ENCODE data around the gene RAX2.

The RAX2 gene

DNA sequence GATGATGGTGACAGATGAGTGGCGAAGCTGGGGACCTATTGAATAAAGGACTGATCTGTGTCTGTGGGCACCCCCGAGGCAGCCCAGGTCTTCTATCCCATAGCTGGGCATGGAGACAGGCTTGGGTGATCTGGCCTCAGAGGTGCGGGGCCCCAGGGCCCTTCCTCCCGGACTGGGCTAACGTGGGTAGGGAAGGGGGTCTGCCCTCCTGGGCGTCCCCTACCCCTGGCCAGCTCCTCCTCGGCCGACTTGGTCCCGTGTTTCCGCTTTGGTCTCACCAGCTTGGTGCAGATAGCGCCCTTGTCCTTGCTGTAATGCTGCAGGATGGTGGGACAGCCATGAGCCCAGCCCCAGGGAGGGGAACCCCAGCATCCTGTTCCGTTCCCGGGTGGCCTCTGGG, 10.9 kb upstream of the RAX2 start:
- Histone ChIP-seq H3K36me3 (ENCODE audit: control insufficient read depth, insufficient read depth, low read length) (peaks cover 9% of the 10 kb centered on the region), H3K9me3 (ENCODE audit: control insufficient read depth, insufficient read depth, low read length) (peaks cover 12% of the 10 kb centered on the region), H3K4me3 (ENCODE audit: low read depth, low read length) (no peak overlapping the region), H3K4me1 (ENCODE audit: control insufficient read depth, insufficient read depth, low read length) (no peaks in the 10 kb centered on the region), H3K27me3 (ENCODE audit: control insufficient read depth, insufficient read depth, low read length) (peaks cover 6% of the 10 kb centered on the region), H3K9ac (ENCODE audit: low read depth, low read length) (no peak overlapping the region)

DNA sequence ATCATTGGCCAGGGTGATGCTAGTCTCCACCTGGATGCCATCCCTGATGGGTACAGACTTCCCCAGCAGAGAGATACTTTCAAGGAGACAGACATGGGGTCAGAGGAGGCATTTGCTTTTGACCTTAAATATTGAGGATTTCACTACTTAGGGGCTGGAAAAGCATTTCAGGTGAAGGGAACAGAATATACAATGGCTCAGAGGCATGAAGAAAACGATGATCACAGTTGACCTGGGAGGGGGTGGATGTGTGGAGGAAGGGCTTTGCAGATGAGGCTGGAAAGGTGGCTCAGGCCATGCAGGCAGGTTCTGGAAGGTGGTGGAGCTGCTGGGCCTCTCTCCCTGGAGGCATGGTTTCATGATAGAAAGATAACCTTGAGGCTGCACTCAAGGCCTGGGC, 10.3 kb upstream of the RAX2 start:
- Histone ChIP-seq H3K27me3 (ENCODE audit: control insufficient read depth, insufficient read depth, low read length) (peaks cover 6% of the 10 kb centered on the region), H3K9ac (ENCODE audit: low read depth, low read length) (no peak overlapping the region), H3K9me3 (ENCODE audit: control insufficient read depth, insufficient read depth, low read length) (peaks cover 12% of the 10 kb centered on the region), H3K4me1 (ENCODE audit: control insufficient read depth, insufficient read depth, low read length) (no peaks in the 10 kb centered on the region), H3K4me3 (ENCODE audit: low read depth, low read length) (no peak overlapping the region), H3K36me3 (ENCODE audit: control insufficient read depth, insufficient read depth, low read length) (peaks cover 9% of the 10 kb centered on the region)

DNA sequence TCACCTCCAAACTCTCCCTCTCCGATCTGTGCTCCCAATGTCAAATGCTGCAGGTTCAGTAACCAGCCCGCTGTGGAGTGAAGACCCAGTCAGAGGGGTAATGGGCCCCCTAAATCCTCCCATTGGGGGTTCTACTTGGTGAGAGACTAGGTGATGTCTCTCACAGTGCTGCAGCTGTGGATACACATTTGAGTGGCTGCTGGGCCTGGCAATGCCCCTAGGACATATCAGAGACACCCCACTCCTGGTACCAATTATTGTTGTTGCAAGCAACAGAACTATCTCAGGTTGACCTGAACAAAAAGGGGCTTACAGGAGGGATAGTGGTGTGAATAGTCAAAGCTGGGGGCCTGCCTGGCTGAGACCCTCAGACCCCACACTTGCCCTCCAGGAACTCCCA, 9.6 kb upstream of the RAX2 start:
- H3K4me1 ChIP-seq (ENCODE audit: control insufficient read depth, insufficient read depth, low read length), result no peaks in the 10 kb centered on the region
- no peak overlapping the region for H3K9ac ChIP-seq (ENCODE audit: low read depth, low read length)
- peaks cover 12% of the 10 kb centered on the region for H3K9me3 ChIP-seq (ENCODE audit: control insufficient read depth, insufficient read depth, low read length)
- H3K36me3 ChIP-seq (ENCODE audit: control insufficient read depth, insufficient read depth, low read length), result peaks cover 9% of the 10 kb centered on the region
- no peak overlapping the region for H3K4me3 ChIP-seq (ENCODE audit: low read depth, low read length)
- H3K27me3 ChIP-seq (ENCODE audit: control insufficient read depth, insufficient read depth, low read length), result peaks cover 5% of the 10 kb centered on the region

DNA sequence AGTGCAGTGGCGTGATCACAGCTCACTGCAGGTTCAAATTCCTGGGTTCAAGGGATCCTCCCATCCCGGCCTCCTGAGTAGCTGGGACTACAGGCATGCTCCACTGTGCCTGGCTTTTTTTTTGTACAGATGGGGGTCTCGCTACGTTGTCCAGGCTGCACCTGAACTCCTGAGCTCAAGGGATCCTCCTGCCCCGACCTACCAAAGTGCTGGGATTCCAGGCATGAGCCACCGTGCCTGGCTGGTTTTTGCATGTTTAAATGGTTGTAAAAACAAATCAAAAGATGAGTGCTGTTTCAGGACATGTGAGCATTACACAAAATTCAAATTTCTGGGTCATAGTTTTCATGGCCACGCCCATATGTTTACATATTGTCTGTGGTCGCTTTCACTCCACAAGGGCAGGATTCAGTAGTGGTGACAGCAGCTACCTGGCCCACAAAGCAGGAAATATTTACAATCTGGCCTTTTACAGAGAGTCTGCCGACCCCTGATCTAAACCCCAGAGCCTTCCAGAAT, 8.8 kb upstream of the RAX2 start:
- H3K9ac ChIP-seq (ENCODE audit: low read depth, low read length), result no peak overlapping the region
- peaks cover 3% of the 10 kb centered on the region for H3K27me3 ChIP-seq (ENCODE audit: control insufficient read depth, insufficient read depth, low read length)
- H3K4me1 ChIP-seq (ENCODE audit: control insufficient read depth, insufficient read depth, low read length), result no peaks in the 10 kb centered on the region
- peaks cover 12% of the 10 kb centered on the region for H3K9me3 ChIP-seq (ENCODE audit: control insufficient read depth, insufficient read depth, low read length)
- no peak overlapping the region for H3K4me3 ChIP-seq (ENCODE audit: low read depth, low read length)
- H3K36me3 ChIP-seq (ENCODE audit: control insufficient read depth, insufficient read depth, low read length), result peaks cover 9% of the 10 kb centered on the region

DNA sequence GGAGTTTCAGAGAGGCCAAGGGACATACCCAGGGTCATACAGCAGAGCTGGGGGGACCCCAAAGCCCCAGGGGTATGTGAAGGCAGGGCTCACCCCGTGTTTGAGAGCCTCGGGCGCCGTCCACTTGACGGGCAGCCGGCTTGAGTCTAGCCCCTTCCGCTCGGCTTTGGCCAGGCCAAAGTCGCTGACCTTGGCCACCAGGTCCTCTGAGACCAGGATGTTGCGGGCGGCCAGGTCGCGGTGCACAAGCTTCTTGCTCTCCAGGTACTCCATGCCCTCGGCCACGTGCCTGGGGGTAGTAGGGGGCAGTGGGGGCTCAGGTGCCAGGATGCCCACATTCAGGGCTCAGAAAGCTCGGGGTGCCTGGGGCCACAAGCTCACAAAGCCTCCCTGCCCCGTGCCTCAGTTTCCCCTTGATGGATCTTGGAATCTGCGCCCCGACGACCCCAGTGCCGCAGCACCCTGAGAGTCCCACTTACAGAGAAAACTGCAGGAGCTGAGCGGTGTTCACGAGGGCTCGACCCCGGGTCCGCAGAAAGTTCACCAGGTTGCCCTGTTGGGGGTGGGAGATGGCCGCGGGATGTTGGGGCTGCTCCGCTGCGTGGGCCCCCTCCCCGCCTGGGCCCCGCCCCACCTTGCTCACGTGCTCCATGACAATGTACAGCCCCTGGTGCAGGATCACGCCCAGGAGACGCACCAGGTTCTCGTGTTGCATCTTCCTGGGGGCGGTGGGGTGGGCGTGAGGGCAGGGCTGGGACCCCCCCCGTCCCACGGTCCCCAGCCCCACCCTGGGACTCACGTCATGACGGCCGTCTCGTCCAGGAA, 7.1 kb upstream of the RAX2 start:
- Histone ChIP-seq H3K9ac (ENCODE audit: low read depth, low read length) (no peak overlapping the region), H3K36me3 (ENCODE audit: control insufficient read depth, insufficient read depth, low read length) (peaks cover 9% of the 10 kb centered on the region), H3K4me3 (ENCODE audit: low read depth, low read length) (no peak overlapping the region), H3K27me3 (ENCODE audit: control insufficient read depth, insufficient read depth, low read length) (no peaks in the 10 kb centered on the region), H3K4me1 (ENCODE audit: control insufficient read depth, insufficient read depth, low read length) (no peaks in the 10 kb centered on the region), H3K9me3 (ENCODE audit: control insufficient read depth, insufficient read depth, low read length) (peaks cover 12% of the 10 kb centered on the region)

DNA sequence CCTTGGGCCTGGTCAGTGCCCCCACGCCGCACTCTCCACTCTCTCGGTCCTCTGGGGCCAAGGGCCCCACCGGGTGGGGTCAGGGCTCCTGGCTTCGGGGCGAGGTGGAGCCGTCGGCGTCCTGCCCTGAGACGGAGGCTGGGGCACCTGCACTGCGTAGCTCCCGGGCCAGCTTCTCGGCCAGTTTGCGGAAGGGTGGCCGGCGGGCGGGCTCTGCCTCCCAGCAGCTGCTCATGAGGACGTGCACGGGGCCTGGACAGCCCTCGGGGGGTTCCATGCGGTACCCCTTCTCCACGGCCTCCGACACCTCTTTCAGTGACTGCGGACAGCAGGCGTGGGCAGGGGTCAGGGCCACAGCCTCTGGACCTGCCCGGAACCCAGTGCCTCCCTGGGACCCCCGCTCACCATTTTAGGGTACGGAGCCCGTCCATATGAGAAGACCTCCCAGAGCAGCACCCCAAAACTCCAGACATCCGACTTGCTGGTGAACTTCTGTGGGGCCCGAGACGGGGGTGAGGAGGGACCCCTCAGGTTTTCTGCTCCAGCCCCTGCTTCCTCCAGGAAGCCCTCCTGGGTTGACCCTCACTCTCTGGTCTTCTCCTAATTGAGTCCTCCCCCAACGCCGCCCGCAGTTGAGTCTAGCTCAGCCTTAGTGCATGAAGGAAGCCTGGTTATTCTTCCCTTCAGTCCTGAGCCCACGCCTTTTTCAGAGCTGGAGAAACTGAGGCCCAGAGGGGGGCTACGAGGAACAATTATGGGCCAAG, 6.3 kb upstream of the RAX2 start:
- Histone ChIP-seq H3K9ac (ENCODE audit: low read depth, low read length) (no peak overlapping the region), H3K4me3 (ENCODE audit: low read depth, low read length) (no peak overlapping the region), H3K27me3 (ENCODE audit: control insufficient read depth, insufficient read depth, low read length) (no peaks in the 10 kb centered on the region), H3K36me3 (ENCODE audit: control insufficient read depth, insufficient read depth, low read length) (peaks cover 9% of the 10 kb centered on the region), H3K4me1 (ENCODE audit: control insufficient read depth, insufficient read depth, low read length) (no peaks in the 10 kb centered on the region), H3K9me3 (ENCODE audit: control insufficient read depth, insufficient read depth, low read length) (peaks cover 12% of the 10 kb centered on the region)

DNA sequence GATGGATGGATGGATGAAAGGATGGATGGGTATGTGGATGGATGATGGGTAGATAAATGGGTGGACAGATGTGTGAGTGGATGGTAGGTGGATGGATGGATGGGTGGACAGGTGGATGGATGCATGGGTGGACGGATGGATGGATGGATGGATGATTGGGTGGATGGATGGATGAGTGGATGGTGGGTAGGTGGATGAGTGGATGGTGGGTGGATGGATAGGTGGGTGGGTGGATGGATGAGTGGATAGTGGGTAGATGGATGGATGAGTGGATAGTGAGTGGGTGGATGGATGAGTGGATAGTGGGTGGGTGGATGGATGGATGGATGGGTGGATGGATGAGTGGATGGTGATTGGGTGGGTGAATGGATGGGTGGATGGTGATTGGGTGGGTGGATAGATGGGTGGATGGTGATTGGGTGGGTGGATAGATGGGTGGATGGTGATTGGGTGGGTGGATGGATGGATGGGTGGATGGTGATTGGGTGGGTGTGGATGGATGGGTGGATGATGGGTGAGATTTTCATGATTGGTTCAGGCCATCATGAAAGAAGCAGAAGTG, 4.5 kb upstream of the RAX2 start:
- peaks cover 3% of the 10 kb centered on the region for H3K9me3 ChIP-seq (ENCODE audit: control insufficient read depth, insufficient read depth, low read length)
- H3K4me3 ChIP-seq (ENCODE audit: low read depth, low read length), result no peak overlapping the region
- H3K36me3 ChIP-seq (ENCODE audit: control insufficient read depth, insufficient read depth, low read length), result peaks cover 4% of the 10 kb centered on the region
- no peak overlapping the region for H3K9ac ChIP-seq (ENCODE audit: low read depth, low read length)
- H3K27me3 ChIP-seq (ENCODE audit: control insufficient read depth, insufficient read depth, low read length), result no peaks in the 10 kb centered on the region
- H3K4me1 ChIP-seq (ENCODE audit: control insufficient read depth, insufficient read depth, low read length), result no peaks in the 10 kb centered on the region

DNA sequence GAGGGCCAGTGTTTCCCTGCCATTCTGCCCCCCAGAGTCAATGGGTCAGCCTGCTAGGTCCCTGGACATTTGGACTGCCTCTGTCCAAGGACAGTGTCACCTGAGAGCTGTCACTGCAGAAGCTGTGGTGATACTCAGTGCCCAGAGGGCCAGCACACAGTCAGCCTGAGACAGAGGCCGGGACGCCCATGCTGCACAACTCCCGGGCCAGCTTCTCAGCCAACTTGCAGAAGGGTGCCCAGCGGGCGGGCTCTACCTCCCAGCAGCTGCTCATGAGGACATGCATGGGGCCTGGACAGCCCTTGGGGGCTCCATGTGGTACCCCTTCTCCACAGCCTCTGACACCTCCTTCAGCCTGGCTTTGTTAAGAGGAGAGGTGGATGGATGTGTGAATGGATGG, 3.8 kb upstream of the RAX2 start:
- Histone ChIP-seq H3K4me3 (ENCODE audit: low read depth, low read length) (no peak overlapping the region), H3K9ac (ENCODE audit: low read depth, low read length) (no peak overlapping the region), H3K36me3 (ENCODE audit: control insufficient read depth, insufficient read depth, low read length) (peaks cover 2% of the 10 kb centered on the region), H3K4me1 (ENCODE audit: control insufficient read depth, insufficient read depth, low read length) (no peaks in the 10 kb centered on the region), H3K27me3 (ENCODE audit: control insufficient read depth, insufficient read depth, low read length) (no peaks in the 10 kb centered on the region), H3K9me3 (ENCODE audit: control insufficient read depth, insufficient read depth, low read length) (no peaks in the 10 kb centered on the region)

DNA sequence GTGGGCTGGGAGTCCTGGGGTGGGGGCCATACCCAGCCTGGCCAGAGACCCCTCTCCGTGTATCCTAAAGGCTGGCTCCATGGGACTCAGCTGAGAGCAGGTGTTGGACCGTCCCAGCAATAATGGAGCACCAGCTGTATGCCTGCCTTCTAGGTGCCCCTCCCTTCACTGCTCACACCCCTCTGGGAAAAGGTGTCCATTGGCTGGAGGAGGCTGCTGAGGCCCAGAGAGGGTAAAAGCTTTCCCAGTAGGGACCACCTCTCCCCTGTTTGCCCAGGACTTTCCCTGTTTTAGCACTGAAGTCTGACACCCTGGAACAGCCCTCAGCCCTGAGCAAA, 3.3 kb upstream of the RAX2 start:
- H3K36me3 ChIP-seq (ENCODE audit: control insufficient read depth, insufficient read depth, low read length), result no peaks in the 10 kb centered on the region
- no peak overlapping the region for H3K9ac ChIP-seq (ENCODE audit: low read depth, low read length)
- H3K27me3 ChIP-seq (ENCODE audit: control insufficient read depth, insufficient read depth, low read length), result no peaks in the 10 kb centered on the region
- H3K4me3 ChIP-seq (ENCODE audit: low read depth, low read length), result no peak overlapping the region
- H3K9me3 ChIP-seq (ENCODE audit: control insufficient read depth, insufficient read depth, low read length), result no peaks in the 10 kb centered on the region
- no peaks in the 10 kb centered on the region for H3K4me1 ChIP-seq (ENCODE audit: control insufficient read depth, insufficient read depth, low read length)

DNA sequence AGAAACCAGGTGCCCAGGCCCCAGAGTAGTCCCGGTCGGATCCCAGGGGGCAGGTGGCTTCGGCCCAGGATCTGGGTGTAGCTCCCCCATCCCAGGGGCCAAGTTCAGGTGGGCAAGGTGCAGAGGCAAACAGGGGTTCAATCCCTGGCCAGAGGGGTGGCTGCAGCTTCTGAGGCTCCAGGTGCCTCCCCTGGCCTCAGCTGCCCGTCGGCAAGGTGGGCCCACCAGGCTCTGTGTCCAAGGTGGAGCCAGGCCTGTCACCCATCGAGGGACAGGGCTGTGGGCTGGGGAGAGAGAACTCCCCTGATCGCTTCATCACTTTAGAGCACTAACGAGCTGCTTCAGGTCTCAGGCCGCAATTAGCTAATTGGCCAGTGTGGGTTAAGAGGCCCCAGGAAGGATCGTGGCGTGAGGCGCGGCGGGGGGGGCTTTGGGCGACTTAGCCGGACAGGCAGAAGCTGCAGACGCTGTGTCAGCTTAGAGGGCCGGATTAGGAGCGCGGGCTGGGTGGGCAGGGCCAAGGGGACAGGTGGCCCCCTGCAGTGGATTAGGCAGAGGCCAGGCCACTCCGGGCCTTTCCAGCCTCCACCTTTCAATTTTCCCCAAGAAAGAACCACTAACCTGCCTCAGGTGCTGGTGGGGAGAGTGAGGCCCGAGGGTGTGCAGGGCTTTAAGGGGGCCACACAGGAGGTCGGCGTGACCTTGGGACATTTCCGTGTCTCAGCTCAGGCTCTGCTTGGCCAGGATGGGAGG, 2.8 kb upstream of the RAX2 start:
- no peak overlapping the region for H3K4me3 ChIP-seq (ENCODE audit: low read depth, low read length)
- H3K4me1 ChIP-seq (ENCODE audit: control insufficient read depth, insufficient read depth, low read length), result no peaks in the 10 kb centered on the region
- no peaks in the 10 kb centered on the region for H3K36me3 ChIP-seq (ENCODE audit: control insufficient read depth, insufficient read depth, low read length)
- H3K9me3 ChIP-seq (ENCODE audit: control insufficient read depth, insufficient read depth, low read length), result no peaks in the 10 kb centered on the region
- no peak overlapping the region for H3K9ac ChIP-seq (ENCODE audit: low read depth, low read length)
- H3K27me3 ChIP-seq (ENCODE audit: control insufficient read depth, insufficient read depth, low read length), result no peaks in the 10 kb centered on the region

DNA sequence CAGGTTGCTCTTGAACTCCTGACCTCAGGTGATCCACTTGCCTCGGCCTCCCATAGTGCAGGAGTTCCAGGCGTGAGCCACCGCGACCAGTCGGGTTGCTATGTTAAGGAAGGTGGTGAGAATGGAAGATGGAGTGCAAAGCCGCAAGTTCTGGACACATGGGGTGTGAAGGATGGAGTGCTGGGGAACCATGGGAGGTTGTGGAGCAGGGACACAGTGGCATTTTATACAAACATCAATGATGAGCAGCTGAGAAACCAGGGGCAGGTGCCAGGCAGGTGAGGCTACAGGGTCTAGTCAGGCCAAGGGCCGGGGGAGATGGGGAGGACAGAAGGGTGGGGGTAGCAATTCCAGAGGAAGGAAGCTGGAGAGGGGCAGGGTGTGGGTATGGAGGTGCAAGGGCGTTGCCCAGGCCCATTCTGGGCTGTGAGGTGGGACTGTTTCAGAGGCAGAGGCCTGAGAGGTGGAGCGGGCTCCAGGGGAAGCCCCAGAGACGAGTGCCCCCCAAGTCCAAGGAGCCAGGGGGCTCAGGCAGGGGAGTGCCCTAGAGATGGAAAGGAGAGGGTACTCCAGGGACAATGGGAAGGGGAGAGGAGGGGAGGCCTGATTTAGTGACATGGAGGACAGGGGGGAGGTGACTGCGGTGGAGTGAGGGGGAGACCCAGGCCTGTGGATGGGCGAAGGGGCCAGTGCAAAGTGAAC, 1.9 kb upstream of the RAX2 start:
- H3K27me3 ChIP-seq (ENCODE audit: control insufficient read depth, insufficient read depth, low read length), result no peaks in the 10 kb centered on the region
- H3K4me3 ChIP-seq (ENCODE audit: low read depth, low read length), result no peak overlapping the region
- no peaks in the 10 kb centered on the region for H3K4me1 ChIP-seq (ENCODE audit: control insufficient read depth, insufficient read depth, low read length)
- no peak overlapping the region for H3K9ac ChIP-seq (ENCODE audit: low read depth, low read length)
- H3K36me3 ChIP-seq (ENCODE audit: control insufficient read depth, insufficient read depth, low read length), result no peaks in the 10 kb centered on the region
- H3K9me3 ChIP-seq (ENCODE audit: control insufficient read depth, insufficient read depth, low read length), result no peaks in the 10 kb centered on the region

All from iPS-15b (cell line).